Tibial artery (tissue), 4 donors: ENCODE data around the gene GRIN3B.

Experiments
- DNase-seq, 2 donors: peaks; one replicate each; pipeline ENCODE4 v3.0.0-alpha.2; 2019
- H3K27ac ChIP-seq, 2 donors: fragments of 200-600 bp; sonication (generic) in 1 of 2; 1 replicate in 1 of 2; 2 replicates in 1 of 2; pipeline ENCODE4 v1.5.1; 2018 to 2019; ENCODE audit warnings: mild to moderate bottlenecking in 1 of 2
- H3K27me3 ChIP-seq, 2 donors: fragments of 200-600 bp; sonication (generic) in 1 of 2; one replicate each; pipeline versions ENCODE4 v1.5.1 to v1.6.0; 2016 to 2019
- H3K36me3 ChIP-seq, 3 donors: fragments of 200-600 bp; sonication (generic) in 2 of 3; one replicate each; pipeline ENCODE4 v1.5.1; 2016 to 2019; ENCODE audit warnings: mild to moderate bottlenecking in 2 of 3
- H3K4me1 ChIP-seq, 4 donors: fragments of 200-600 bp; sonication (generic) in 2 of 4; 1 replicate in 3 of 4; 2 replicates in 1 of 4; pipeline ENCODE4 v1.5.1; 2016 to 2019
- H3K4me3 ChIP-seq, 2 donors: fragments of 200-600 bp; sonication (generic) in 1 of 2; 1 replicate in 1 of 2; 2 replicates in 1 of 2; pipeline ENCODE4 v1.5.1; 2018 to 2019; ENCODE audit warnings: mild to moderate bottlenecking in 2 of 2
- H3K9me3 ChIP-seq, 3 donors: fragments of 200-600 bp; sonication (generic) in 1 of 3; one replicate each; pipeline ENCODE4 v1.5.1; 2016 to 2019
- intact Hi-C: fragments of 100-400 bp; cut with DNase I; formaldehyde crosslinking; loops from one replicate; pipeline ENCODE4 v1.15.0; 2023; ENCODE audit warnings: low total_unique reads
- TF ChIP-seq, protein P1 (sequence below), 2 experiments: fragments of 200-600 bp in 1 of 2; fragments of 450-650 bp in 1 of 2; IDR thresholded peaks; one replicate each; pipeline ENCODE4 v1.5.1; 2017 to 2019; ENCODE audit warnings: antibody characterized with exemption in 2 of 2, mild to moderate bottlenecking in 1 of 2, moderate library complexity in 1 of 2

Gene GRIN3B

DNA sequence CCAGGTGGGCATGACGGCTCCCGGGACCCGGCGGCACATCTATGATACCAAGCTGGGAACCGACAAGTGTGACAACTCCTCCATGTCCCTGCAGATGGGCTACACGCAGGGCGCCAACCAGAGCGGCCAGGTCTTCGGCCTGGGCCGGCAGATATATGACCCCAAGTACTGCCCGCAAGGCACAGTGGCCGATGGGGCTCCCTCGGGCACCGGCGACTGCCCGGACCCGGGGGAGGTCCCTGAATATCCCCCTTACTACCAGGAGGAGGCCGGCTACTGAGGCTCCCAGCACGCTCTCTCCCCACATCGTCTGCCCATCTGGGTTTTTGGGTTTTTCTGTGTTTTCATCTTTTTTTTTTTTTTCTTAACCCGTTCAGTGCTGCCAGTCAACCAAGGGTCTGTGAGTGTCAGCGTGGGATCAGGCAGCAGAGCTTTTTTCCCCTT is 37.4 kb downstream of the GRIN3B start:
- Histone ChIP-seq H3K9me3 (no peaks in the 10 kb centered on the region), H3K4me1 (peaks cover 0 to 50% (median 38%) of the 10 kb centered on the region in 4 donors), H3K36me3 (peaks cover 34 to 41% (median 35%) of the 10 kb centered on the region in 3 donors), H3K4me3 (no peak overlapping the region), H3K27me3 (peaks cover 0 to 14% of the 10 kb centered on the region in 2 donors), H3K27ac (peak overlapping the region in 1 of 2 donors; percentile 10)
- no peak for DNase-seq
- intact Hi-C loops: no loop called here
- TF ChIP-seq, protein P1, sequence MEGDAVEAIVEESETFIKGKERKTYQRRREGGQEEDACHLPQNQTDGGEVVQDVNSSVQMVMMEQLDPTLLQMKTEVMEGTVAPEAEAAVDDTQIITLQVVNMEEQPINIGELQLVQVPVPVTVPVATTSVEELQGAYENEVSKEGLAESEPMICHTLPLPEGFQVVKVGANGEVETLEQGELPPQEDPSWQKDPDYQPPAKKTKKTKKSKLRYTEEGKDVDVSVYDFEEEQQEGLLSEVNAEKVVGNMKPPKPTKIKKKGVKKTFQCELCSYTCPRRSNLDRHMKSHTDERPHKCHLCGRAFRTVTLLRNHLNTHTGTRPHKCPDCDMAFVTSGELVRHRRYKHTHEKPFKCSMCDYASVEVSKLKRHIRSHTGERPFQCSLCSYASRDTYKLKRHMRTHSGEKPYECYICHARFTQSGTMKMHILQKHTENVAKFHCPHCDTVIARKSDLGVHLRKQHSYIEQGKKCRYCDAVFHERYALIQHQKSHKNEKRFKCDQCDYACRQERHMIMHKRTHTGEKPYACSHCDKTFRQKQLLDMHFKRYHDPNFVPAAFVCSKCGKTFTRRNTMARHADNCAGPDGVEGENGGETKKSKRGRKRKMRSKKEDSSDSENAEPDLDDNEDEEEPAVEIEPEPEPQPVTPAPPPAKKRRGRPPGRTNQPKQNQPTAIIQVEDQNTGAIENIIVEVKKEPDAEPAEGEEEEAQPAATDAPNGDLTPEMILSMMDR (IDR thresholded peaks at IDR 0.05): no peak

DNA sequence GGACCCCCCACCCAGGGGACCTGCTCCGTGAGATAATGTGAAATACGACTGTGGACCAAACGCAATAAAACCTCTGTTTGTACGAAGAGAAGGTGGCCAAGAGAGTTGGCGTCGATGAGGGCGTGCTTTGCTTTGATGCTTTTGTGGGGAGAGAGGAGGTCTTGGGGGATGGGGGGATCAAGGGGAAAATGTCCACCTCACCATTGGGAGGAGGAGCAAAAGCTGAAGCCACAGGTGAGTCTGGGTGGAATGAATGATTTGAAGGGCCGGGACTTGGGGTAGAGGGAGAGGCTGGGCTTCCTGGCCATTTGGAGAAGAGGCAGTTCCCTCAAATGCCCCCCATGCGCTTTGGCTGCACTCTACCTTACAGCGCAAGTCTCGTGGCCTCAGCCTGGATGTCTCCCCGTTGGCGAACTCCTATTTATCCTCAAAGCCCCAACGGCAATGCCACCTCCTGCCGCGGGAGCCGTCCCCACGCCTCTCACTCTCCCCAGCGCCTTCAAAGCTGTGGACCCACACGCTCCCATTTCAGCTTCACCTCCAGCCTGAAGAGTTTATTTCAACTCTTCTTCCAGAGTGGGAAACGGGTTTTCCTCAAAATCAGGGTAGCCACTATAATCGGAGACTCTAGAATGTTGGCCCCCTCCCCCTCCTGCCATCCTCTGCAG is 38.9 kb downstream of the GRIN3B start:
- TF ChIP-seq, protein P1 (IDR thresholded peaks at IDR 0.05): no peak
- Histone ChIP-seq H3K27me3 (peaks cover 0 to 25% of the 10 kb centered on the region in 2 donors), H3K27ac (peak overlapping the region in 1 of 2 donors; percentile 59), H3K9me3 (no peaks in the 10 kb centered on the region), H3K4me1 (peaks cover 0 to 56% (median 40%) of the 10 kb centered on the region in 4 donors), H3K36me3 (peaks cover 25 to 32% (median 27%) of the 10 kb centered on the region in 3 donors), H3K4me3 (peak overlapping the region; percentile 47 to 48)
- intact Hi-C loops: no loop called here
- no peak for DNase-seq

DNA sequence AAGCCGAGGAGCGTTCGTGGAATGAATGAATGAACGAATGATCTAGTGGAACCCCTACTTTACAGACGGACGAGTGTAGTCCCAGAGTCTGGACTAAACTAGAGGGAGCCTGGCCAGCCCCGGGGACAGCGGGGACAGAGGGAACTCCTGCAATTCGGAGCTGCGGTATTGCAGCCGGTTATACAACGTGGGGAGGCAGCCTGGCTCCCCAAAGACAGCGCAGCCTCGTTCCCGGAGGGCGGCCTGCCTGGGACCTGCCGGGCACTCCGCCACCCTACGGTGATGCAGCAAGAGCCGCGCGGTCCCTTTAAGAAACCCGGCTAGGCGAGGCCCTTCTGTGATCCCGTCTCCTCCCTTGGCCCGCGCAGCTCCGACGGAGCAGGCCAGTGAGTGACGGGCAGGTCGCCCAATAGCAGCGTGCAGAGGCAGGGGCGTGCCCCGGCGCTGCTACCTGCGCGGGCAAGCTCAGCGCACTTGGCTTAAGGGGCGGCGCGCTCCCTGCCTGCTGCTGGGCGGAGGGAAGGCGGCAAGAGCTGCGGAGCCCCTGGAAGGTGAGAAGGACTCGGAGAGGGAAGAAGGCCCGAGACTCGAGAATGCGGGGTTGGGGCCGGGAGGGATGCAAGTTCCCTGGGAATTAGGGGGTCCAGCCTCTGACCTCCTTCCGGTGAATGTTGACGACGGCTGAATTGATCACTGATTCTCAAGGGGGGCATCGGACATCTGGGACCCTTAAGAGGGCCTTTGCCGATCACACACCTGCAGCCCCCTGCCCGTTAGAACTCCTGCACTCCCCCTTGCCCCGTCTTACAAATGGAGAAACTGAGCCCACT is 39.6 kb downstream of the GRIN3B start, which contains the start of gene ABCA7:
Gene ABCA7 (plus strand): TSS at position 462 of the 830 bp plus-strand sequence. CDS start 1,255 bp downstream, outside the sequence.
- Histone ChIP-seq H3K9me3 (no peaks in the 10 kb centered on the region), H3K36me3 (peaks cover 25 to 32% (median 27%) of the 10 kb centered on the region in 3 donors), H3K27ac (peak within 1 kb of the TSS in 1 of 2 donors; percentile 62), H3K4me3 (peak within 1 kb of the TSS; percentile 47 to 48), H3K27me3 (peaks cover 0 to 27% of the 10 kb centered on the region in 2 donors), H3K4me1 (peaks cover 0 to 56% (median 40%) of the 10 kb centered on the region in 4 donors)
- intact Hi-C loops: loop anchor here (5.0 kb wide), 1 partner anchor 52 kb away; no protein-coding TSS in a partner anchor
- TF ChIP-seq, protein P1 (IDR thresholded peaks at IDR 0.05): no peak
- DNase-seq: peak; percentile 95 to 98

DNA sequence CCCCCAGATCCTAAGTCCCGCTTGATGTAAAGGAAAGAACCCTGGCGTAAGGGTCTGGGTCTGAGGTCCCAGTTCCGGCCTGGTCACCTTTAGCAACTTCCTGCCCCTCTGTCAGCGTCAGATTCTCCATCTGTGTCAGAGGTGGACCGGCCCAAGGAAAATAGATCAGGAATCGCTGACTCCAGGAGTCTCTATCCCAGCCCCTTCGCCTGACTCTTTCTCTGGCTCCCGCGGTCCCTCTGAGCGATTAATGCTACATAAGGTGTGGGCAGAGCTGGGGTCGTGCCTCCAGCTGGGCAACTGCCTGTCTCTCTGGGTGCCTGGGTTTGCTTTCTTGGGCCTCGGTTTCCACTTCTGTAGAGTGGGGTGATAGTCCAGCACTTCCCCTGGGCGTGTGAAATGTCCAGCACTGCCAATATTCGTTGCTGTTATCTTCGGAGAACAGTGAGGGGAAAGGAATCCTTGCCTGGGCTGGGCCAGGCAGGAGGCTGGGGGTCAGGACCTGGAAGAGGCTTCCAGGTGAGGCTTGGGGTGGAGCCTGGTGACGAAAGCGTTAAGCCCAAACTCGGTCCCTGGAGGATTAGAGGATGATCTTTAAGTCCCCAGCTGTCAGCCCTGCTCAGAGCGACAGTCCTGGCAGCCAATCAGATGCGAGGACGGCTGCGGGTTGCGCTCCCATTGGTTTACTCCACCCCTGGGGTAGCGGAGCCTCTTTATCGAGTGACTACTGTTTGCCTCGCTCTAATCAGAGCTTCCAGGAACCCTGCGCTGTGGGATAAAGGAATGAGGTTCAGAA is 40.5 kb downstream of the GRIN3B start:
- Histone ChIP-seq H3K4me3 (peak overlapping the region; percentile 47 to 48), H3K4me1 (peaks cover 0 to 56% (median 40%) of the 10 kb centered on the region in 4 donors), H3K9me3 (no peaks in the 10 kb centered on the region), H3K27ac (peak overlapping the region in 1 of 2 donors; percentile 62), H3K27me3 (peaks cover 0 to 27% of the 10 kb centered on the region in 2 donors), H3K36me3 (peaks cover 19 to 24% (median 20%) of the 10 kb centered on the region in 3 donors)
- TF ChIP-seq, protein P1 (IDR thresholded peaks at IDR 0.05): no peak
- intact Hi-C loops: loop anchor here (5.0 kb wide), 1 partner anchor 52 kb away; no protein-coding TSS in a partner anchor
- DNase-seq: peak; percentile 79 to 90
